NOMO-1 treated with DMSO at 0.1 percent for 48 hours (cell line): ENCODE results near the gene CD300C.
"Not testable (repeated sequence)": the region's sequence is repeated elsewhere in the genome, so short reads cannot be mapped to it uniquely, and the experiment has no call there.

Experiments used
- DNase-seq: peaks from one replicate; lab custom pipeline; 2025; ENCODE audit not compliant: unreplicated experiment; lab: John Stamatoyannopoulos, UW

CD300C gene

DNA sequence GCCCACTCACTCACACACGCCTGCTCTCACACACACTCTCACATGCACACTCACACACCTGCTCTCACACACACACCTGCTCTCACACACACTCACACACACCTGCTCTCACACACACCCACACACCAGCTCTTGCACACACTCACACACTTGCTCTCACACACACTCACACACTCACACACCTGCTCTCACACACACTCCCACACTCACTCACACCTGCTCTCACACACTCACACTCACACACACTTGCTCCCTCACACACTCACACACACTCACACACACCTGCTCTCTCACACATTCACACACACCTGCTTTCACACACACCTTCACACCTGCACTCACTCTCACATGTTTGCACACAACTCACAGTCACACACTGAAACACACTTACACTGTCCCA, 17.4 kb upstream of the CD300C start:
- no peak for DNase-seq

DNA sequence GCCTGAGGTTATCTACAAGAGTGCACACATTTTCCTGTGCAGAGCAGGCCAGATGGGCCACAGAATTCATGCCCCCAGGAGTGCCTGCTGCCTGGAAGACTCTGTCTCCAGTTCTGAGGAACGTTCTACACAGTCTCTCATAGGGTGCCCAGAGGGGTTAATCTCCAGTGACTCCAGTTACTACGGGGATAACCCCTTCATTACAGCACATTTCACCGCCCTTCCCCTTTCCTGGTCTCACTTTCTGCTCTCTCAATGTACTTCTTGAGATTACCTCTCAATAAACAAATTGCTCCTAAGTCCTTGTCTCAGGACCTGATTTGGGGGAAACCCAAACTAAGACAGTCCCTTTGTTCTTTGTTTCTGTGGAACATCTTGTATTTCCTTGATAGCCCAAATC, 15.7 kb upstream of the CD300C start:
- no peak for DNase-seq

DNA sequence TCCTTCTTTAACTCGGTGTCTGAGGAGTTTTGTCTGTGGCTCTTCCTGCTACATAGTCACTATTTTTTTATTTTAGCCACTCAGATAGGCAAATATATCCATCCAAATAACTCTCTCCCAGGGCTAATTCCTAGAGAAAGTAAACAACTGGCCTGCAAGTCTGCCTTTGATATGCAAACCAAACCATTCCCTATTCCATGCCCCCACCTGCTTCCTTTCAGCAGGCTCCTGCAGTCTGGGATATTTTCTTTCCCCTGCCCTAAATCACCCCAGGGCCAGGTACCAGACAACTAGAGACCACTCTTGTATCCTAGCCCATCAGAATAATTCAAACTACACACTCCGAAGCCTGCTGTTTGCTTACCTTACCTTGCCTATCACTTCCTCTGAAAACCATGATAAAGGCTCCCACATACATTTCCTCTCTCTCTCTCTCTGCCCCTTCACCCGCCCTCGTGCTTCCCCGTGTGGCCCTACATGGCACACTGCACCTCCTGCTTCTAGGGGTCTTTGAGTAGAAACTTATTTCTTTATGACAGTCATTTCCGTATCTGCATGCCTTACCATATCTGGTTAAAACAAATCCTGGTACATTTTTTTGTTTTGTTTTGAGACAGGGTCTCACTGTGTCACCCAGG, 13.1 kb upstream of the CD300C start:
- DNase-seq, result no peak

DNA sequence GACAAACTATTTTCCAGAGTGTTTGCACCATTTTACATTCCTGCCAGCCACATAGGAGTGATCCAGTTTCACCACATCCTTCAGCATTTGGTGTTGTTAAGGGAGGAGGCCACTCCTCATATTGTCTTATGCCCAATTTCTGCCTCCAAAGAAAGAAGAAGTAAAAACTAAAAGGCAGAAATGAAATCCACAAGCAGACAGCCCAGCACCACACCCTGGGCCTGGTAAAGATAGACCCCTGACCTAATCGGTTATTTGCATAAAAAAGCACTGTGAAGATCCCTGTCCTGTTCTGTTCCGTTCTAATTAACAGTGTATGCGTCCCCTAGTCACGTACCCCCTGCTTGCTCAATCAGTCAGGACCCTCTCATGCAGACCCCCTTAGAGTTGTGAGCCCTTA, 12.5 kb upstream of the CD300C start:
- DNase-seq, result not testable (repeated sequence)

DNA sequence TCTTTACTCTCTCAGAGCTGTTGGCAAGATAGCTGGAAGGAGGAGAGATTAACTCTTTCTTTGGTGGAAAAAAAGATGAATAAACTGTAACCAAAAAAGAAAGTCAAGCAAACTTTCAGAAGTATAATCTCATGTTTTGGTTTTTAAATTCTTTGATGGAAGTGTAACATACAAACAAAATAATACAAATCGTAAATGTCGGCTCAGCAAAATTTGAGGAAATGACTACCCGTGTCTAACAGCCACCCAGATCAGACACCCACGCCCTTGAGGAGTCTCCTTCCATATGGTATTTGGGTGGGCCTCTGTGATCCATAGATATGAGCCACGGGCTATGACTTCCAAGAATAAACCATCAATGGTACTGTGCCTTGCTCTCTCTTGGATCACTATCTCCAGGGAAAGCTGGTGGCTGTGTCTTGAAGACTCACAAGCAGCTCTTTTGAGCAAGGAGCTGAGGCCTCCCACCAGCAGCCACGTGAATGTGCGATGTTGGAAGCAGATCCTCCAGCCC, 9.6 kb upstream of the CD300C start:
- no peak for DNase-seq

DNA sequence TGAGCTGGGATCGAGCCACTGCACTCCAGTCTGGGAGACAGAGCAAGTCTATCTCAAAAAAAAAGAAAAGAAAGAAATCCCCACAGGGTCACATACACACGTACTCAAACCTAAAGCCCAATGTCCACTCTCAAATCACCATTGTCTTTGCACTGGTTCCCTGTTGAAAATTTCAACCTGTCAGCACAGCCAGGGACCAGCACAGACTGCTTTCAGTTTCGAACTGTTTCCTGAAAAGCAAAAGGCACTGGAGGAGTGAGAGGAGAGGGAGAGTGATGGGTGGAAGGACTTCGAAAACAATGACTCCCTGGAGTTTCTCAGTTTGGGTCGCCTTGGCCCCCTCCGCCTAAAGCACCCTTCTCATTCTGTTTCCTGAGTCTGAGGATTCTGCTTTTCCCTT, 9.0 kb upstream of the CD300C start:
- no peak for DNase-seq

DNA sequence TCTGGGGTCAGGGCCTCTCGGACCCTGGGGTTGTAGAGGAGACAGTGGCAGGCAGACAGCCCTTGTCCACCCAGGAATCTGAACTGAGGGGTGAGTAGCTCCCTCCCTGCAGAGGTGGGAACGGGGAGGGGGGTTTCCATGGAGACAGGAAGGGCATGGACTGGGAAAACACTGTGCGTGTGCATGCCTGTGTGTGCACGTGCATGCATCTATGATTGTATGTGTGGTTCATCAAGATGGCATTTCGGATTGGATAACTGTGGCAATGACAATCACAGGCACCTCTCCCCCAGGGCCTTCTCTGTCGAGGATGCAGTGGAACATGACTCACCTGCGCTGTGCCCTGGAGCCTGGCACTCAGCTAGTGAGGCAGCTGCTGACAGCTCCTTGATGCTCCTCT, 6.1 kb upstream of the CD300C start:
- DNase-seq, result no peak

DNA sequence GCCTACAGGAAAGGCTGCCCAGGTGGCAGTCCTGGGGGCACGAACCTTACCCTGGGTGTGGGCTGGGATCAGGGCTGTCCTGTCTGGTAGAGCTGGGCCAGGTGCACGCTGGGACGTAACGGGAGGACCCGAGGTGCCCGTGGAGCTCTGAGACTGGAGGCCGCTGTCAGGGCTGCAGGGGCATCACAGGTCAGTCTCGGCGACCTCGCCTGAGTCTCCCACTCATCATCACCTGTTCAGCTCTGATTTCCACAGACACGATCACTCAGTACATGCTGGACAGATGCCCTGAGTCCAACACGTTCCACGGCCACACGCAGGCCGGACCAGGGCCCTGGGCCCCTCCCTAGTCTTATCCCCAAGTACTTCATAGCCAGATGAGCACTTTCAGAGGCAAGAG, 4.7 kb upstream of the CD300C start:
- no peak for DNase-seq

DNA sequence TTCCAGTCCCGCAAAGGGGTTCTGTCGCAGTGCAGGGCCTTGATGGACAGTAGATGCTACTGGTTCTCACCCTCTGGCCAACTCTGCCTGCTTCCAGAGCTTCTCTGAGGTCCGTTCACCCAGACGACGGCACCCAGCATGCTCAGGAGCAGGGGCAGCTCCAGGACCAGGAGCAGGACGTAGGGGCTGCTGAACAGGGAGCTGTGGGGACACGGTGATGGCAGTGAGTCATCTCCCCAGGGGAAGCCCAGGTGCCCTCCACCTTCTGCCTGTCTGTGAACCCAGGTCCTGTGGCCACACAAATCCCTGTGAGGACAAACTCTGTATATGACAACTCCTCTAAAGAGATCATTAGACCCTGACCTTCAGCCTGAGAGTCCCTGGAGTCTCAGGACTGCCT, 3.4 kb upstream of the CD300C start:
- DNase-seq, result no peak

DNA sequence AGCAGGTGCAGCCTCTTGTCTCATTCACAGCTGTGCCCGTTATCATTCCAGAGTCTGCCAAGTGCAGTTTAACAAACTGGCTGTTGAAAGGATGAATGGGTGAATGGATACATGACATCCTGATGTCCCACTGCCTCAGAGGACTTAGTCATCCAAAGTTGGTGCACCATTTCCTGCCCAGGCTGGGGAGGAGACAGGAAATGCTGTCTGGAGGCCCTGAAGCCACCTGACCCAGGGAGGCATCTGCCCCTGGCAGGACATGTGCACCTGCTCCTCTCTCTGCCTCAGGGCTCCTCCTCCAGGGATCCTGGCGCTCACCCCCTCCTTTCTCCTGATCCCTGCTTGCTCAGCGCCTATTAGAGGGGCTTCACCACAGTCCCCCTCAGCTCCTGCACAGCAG, 1.8 kb upstream of the CD300C start:
- peak; percentile 39 for DNase-seq

DNA sequence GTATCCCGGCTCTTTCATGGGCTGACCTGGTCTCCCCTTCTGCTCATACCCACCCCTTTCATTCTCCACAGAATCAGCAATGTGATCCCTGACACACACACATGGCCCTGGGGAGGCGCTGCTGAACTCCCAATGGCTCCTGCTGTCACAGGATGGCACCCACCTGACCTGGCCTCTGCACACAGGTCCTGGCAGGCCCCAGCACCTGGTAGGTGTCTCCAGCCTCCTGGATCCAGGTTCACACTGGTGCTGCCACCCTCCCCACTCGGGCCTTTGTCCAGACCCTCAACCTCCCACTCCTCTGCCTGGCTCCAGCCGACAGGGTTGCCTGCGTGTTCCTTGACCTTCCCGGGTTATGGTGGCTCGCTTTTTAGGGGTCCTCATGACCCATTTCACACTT, 1.3 kb upstream of the CD300C start:
- DNase-seq, result no peak

DNA sequence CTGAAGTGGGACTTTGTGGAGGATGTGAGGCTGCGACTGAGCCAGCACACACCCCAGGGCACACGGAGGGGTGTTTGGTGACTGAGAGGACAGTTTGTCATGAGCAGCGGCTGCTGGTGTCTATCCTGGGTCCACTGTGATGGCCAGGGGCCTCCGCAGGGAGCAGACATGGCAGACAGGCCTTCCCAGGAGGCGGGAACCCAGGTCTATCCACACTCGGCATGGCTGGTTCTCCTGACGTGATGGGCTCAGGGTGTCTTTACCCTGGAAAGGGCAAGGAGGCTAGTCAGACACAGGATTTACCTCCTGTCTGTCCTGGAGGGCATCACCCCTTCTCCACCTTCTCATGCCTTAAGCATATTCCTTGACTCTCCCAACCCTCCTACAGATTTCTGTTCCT, 671 bp upstream of the CD300C start:
- DNase-seq, result no peak

DNA sequence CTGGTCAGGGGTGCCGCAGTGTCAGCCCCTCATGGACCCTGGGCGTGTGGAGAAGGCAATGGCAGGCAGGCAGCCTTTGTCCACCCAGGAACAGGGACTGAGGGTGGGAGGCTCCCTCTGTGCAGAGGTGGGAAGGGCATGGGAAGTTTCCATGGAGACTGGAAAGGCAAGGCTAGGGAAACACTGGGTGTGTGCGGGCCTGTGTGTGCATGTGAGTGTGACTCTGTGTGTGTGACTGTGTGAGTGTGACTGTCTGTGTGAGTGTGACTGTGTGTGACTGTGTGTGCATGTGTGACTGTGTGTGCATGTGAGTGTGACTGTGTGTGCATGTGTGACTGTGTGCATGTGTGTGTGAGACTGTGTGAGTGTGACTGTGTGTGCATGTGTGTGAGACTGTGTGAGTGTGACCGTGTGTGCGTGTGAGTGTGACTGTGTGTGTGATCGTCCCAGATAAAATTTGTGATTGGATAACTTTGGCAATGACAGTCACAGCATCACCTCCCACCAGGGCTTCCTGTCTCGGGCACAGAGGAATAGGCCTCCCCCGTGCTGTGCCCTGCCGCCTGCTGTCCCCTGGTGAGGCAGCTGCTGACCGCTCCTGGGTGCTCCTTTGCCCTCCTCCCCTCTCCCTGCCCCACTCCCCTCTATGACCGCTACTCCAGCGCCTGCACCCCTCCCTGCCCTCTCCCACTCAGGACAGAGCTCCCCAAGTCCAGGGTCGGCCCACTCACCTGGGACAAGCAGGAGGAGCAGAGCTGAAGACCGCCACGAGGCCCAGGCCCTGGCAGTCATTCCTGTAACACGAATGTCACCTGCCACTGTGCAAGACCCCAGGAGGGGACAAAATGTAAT, 698 bp downstream of the CD300C start:
- no peak for DNase-seq

DNA sequence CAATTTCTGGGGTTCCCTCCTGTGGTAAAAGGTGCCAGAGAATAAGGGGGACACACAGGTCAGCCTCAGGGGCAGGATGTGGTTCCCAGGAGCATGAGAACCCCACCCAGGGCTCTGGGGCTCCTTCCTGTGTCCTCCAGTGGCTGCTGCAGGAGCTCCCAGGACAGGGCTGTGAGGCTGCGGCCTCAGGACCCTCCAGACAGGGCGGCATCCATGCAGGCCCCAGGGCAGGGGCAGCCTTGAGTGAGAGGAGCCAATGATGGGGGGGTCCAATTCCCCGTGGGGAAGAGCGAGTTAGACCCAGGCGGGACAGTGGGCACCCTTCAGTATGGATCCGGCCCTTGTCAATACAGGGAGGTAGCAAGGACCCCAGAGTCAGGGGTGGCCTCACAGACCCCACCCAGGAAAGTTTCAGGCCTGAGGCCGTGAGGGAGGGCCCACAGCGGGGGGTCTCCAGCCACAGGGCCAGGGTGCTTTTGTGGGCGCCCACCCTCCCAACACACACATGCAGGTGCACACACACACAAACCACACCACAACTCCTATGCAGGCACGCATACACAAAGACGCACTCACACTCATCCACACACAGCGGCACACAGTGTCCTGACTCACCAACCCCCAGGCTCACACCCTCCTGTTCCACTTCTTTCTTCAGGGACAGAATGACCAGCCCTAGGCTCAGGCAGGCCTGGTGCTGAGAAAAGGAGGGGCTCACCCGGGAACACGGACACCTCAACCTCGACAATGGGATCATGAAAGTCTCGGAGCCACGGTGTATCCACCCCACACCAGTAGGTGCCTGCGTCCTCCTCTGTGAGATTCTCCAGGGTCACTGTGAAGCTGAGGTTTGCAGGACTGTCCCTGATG, 1.8 kb downstream of the CD300C start:
- DNase-seq, result no peak

DNA sequence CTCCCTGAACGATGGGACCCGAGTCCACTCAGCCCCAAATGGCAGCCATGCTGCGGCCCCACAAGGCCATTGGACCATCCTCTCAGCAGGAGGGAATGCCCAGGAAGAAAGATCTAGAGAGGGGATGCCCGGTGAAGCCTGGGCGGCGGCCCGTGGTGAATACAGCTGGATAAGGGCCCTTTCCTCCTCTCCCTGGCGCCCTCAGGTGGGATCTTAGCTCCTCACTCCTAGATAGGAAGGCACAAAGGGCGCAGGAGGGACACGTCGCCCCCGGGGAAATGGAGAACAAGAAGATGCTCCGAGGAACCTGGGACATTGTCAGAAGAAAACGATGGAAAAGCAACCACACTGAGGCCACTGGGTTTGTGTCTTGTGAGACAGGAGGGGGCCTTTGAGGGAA, 2.5 kb downstream of the CD300C start:
- no peak for DNase-seq

DNA sequence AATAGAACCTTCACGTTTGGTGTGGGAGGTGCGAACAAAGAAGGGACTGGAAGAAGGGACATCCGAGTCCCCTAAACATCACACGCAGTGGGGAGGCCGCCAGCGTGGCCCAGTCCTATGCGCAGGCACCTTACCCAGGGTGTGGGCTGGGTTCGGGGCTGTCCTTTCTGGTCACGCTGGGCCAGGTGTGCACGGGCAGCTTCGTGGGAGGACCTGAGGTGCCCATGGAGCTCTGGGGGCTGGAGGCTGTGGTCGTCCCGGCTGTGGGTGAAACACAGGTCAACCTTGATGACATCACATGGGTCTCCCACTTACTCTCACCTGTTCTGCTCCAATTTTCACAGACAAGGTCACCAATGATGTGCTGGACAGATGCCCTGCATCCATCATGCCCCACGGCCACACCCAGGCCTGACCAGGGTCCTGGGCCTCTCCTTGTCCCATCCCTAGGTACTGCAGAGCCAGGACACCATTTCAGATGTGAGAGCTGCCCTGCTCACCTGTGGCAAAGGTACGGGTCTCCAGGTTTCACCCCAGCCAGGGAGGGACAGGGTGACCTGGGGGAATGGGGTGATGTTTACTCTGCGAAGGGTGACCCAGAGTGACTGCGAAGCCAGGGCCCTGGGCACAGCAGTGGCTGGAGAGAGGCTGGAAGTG, 3.1 kb downstream of the CD300C start:
- DNase-seq, result no peak

DNA sequence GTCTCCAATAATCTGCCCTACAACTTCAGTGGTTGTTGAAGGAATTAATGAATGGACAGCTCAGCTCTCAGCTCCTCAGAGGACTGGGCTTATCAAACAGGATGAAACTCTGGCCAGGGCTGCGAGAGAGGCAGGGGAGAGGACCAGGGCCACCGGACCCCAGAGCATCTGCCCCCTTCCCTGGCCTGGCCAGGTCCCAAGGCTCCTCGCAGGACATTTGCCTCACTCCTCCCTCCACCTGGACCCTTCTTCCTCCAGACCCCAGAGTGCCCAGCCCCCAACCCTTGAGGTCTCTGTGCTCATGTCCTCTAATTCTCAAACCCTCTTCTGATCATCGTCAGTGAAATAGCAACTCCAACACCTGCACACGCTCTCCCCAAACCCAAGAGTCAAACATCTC, 3.7 kb downstream of the CD300C start:
- no peak for DNase-seq

DNA sequence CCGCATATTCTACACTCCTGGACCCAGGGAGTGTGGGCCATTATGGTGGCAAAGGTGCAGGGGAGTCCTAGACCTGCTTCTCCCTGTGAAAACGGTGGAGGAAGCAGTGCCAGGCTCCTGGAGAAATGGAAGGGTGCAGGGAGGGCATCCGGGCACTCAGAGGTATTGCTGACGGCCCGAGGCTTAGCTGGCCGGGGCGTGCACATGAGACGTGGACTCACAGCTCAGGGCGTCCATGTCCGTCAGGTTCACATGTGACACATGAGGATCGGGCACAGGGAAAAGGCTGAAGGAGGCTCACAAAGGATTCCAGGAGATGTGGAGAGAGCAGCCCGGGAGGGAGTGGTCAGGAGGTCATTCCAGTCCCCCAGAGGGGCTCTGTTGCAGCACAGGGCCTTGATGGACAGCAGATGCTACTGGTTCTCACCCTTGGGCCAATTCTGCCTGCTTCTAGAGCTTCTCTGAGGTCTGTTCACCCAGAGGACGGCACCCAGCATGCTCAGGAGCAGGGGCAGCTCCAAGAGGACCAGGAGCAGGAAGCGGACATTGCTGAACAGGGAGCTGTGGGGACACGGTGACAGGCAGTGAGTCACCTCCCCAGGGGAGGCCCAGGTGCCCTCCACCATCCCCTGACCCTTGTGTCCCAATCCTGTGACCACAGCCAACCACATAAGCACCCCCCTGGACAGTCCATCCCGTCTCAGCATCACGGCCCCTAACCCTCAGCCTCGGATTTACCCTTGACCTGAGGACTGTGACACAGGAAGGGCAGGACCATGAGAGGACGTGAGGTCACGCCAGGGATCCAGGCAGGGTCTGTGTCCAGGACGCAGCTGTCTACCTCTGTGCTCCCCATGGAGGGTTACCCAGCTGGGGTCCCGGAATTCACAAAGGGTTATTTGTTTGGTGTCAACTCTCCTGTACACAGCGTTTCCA, 4.5 kb downstream of the CD300C start:
- no peak for DNase-seq

DNA sequence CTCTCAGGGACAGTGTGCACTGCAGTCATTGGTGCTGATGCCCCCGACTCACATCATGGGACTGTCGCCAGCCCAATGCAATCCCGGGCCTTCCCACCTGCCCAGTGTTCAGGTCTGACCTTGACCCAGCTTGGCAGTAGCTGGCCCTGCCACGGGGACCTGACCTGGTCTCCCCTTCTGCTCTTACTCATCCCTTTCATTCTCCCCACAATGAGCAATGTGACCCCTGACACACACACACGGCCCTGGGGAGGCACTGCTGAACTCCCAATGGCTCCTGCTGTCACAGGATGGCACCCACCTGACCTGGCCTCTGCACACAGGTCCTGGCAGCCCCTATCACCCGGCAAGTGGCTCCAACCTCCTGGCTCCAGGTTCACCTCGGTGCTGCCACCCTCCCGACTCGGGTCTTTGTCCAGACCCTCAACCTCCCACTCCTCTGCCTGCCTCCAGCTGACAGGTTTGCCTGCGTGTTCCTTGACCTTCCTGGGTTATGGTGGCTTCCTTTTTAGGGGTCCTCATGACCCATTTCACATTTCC, 6.6 kb downstream of the CD300C start:
- DNase-seq, result no peak

DNA sequence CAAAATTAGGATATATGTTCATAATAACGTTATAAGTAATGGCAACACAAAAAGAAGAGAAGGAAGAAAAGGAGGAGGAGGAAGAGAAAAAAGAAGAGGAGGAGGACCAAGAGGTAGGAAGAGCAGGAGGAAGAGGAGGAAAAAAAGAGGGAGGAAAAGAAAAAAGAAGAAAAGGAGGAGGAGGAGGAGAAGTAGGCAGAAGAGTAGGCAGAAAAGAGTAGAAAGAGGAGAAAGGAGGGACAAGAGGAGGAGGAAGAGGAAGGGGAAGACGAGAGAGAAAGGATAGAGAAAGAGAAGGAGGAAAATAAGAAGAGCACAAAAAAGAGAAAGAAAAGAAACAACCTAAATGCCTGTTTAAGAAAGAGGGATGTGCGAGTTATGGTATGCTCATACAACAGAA, 9.0 kb downstream of the CD300C start:
- DNase-seq, result no peak
